Neutrophil (primary cell): Measurements from ENCODE around the gene OCA2.

Source experiments
- H3K27ac ChIP-seq: fragments of 200-600 bp; sonication (generic); 2 replicates; pipeline ENCODE4 v1.5.1; 2016; ENCODE audit warnings: mild to moderate bottlenecking, moderate library complexity
- H3K27me3 ChIP-seq: fragments of 200-600 bp; sonication (generic); 2 replicates; pipeline ENCODE4 v1.6.0; 2016; ENCODE audit warnings: mild to moderate bottlenecking
- H3K36me3 ChIP-seq: fragments of 200-600 bp; sonication (generic); 2 replicates; pipeline ENCODE4 v1.5.1; 2017
- H3K4me1 ChIP-seq, 2 experiments: fragments of 200-600 bp in 1 of 2; sonication (generic) in 1 of 2; 1 replicate in 1 of 2; 2 replicates in 1 of 2; pipeline versions ENCODE4 v1.5.1 to v1.6.1; 2013 to 2016; ENCODE audit warnings: low read depth in 1 of 2, low read length in 1 of 2, mild to moderate bottlenecking in 1 of 2, moderate library complexity in 1 of 2; ENCODE audit not compliant: control insufficient read depth in 1 of 2, insufficient read depth in 1 of 2
- H3K4me3 ChIP-seq, 2 experiments: fragments of 200-600 bp in 1 of 2; sonication (generic) in 1 of 2; 1 replicate in 1 of 2; 2 replicates in 1 of 2; pipeline ENCODE4 v1.5.1; 2013 to 2016; ENCODE audit warnings: low read depth in 1 of 2, low read length in 1 of 2, mild to moderate bottlenecking in 1 of 2, moderate library complexity in 1 of 2
- H3K9me3 ChIP-seq: fragments of 200-600 bp; sonication (generic); 2 replicates; pipeline ENCODE4 v1.5.1; 2016
- CTCF ChIP-seq: fragments of 200-600 bp; sonication (generic); IDR thresholded peaks from 2 replicates; pipeline ENCODE4 v1.5.1; 2016; ENCODE audit warnings: antibody characterized with exemption

Gene OCA2

DNA sequence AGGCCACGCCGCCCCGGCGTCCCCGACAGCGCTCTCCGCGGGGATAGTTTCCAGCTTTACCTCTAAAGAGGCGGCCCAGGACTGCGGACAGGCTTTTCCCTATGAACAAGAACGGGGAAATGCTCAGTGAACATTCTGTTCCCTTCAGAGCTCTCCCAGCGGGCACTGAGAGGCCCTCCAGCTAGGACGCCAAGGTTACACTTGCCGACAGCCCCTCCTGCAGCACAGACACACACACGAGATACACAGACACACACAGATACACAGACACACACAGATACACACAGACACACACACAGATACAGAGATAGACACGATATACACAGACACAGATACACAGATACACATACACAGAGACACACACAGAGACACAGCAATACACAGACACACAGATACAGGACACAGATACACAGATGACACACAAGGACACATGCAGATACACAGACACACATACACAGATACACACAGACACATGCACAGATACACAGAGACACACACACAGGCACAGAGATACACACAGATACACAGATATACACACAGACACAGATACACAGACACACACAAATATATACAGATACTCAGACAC, 533 bp upstream of the OCA2 start:
- Histone ChIP-seq H3K27ac (no peak overlapping the region), H3K9me3 (no peaks in the 10 kb centered on the region), H3K4me1 (peaks cover 31 to 38% of the 10 kb centered on the region in 2 experiments), H3K36me3 (no peaks in the 10 kb centered on the region), H3K27me3 (peaks cover 100% of the 10 kb centered on the region), H3K4me3 (peak overlapping the region in 1 of 2 experiments; percentile 47)
- TF ChIP-seq CTCF = no peak

GRCh38 chr15:28098360-28098765, 752 bp downstream of the OCA2 start:
- no peaks in the 10 kb centered on the region for H3K9me3 ChIP-seq
- no peaks in the 10 kb centered on the region for H3K36me3 ChIP-seq
- H3K4me1 ChIP-seq = peaks cover 32 to 42% of the 10 kb centered on the region in 2 experiments
- peaks cover 100% of the 10 kb centered on the region for H3K27me3 ChIP-seq
- no peak overlapping the region for H3K4me3 ChIP-seq
- no peak overlapping the region for H3K27ac ChIP-seq
- no peak for TF ChIP-seq CTCF

GRCh38 chr15:28097656-28098359, 1.3 kb downstream of the OCA2 start:
- no peaks in the 10 kb centered on the region for H3K36me3 ChIP-seq
- peaks cover 32 to 42% of the 10 kb centered on the region in 2 experiments for H3K4me1 ChIP-seq
- peaks cover 100% of the 10 kb centered on the region for H3K27me3 ChIP-seq
- H3K9me3 ChIP-seq = no peaks in the 10 kb centered on the region
- no peak for TF ChIP-seq CTCF
- H3K4me3 ChIP-seq = no peak overlapping the region
- H3K27ac ChIP-seq = no peak overlapping the region

DNA sequence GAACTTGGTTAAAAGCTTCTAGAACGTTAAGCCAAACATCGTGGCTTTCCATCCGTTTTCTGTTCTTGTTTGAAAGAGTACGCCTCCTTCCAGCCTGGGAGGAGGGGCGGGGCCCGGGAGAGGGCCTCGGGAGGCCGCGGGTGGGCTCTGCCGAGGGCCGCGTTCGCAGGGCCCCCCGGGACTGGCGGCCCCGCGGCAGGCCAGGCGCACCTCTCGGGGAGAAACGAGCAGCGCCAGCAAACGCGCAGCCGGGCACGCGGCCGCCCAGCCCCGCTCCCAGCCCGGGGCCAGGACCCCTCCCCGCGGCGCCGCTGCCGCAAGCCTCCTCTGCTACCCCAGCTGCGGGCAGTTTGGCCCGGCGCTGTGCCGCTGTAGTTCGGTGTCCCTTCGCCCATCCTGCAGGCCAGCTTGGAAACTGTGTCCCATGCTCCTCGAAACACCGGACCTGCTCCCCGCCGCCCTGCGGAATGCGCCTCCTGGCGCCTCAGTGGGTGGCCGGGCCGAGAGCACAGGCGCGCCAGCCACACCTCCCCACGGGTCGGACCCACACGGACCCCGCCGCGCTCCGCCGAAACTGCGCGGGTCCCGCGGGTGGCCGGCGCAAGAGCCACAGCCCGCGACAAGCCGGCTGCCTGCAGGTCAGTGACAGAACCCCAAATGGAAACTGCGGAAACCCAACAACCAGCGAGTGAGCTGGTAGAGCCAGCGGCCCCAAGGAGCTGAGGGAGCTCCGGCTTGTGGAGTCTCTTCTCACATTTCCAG, 2.3 kb downstream of the OCA2 start:
- Histone ChIP-seq H3K27me3 (peaks cover 100% of the 10 kb centered on the region), H3K36me3 (no peaks in the 10 kb centered on the region), H3K4me1 (peaks cover 32 to 42% of the 10 kb centered on the region in 2 experiments), H3K27ac (no peak overlapping the region), H3K9me3 (peaks cover 2% of the 10 kb centered on the region), H3K4me3 (peak overlapping the region; percentile 54 to 58)
- no peak for TF ChIP-seq CTCF

DNA sequence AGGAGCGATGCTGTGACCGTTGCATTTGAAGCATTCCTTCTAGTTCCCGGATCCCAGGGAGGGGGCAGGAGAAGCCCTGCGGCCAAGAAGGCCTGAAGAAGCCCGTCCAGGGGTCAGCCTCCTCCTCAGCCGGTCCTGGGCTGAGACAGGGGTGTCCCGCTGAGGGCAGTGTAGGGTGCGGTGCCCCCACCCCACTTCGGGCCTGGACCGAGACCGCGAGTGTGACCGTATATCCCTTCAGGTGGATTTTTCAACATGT, 2.8 kb downstream of the OCA2 start:
- peaks cover 7% of the 10 kb centered on the region for H3K9me3 ChIP-seq
- H3K27me3 ChIP-seq = peaks cover 100% of the 10 kb centered on the region
- no peak for TF ChIP-seq CTCF
- H3K4me3 ChIP-seq = peak overlapping the region; percentile 54 to 58
- H3K4me1 ChIP-seq = peaks cover 32 to 42% of the 10 kb centered on the region in 2 experiments
- H3K36me3 ChIP-seq = no peaks in the 10 kb centered on the region
- no peak overlapping the region for H3K27ac ChIP-seq
